Measurements from ENCODE around the gene IRF2BP2.
"Not testable (repeated sequence)": the region's sequence is repeated elsewhere in the genome, so short reads cannot be mapped to it uniquely, and the experiment has no call there.

Gene IRF2BP2

DNA sequence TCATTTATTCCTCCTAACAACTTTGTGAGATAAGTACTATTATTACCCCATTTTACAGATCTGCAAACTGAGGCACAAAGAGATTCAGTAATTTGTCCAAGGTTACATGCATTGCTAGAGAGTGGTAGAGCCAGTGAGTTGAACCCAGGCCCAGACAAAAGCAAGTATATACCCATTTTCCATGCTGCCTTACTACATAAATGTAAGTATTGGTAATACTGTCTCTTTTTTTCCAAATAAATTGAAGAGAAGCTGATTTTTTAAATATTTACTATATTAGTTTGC is 33.8 kb upstream of the IRF2BP2 start:
- no peak overlapping the region for H3K4me3 ChIP-seq (ENCODE audit: low read depth, low read length)
- TF ChIP-seq, protein P1, sequence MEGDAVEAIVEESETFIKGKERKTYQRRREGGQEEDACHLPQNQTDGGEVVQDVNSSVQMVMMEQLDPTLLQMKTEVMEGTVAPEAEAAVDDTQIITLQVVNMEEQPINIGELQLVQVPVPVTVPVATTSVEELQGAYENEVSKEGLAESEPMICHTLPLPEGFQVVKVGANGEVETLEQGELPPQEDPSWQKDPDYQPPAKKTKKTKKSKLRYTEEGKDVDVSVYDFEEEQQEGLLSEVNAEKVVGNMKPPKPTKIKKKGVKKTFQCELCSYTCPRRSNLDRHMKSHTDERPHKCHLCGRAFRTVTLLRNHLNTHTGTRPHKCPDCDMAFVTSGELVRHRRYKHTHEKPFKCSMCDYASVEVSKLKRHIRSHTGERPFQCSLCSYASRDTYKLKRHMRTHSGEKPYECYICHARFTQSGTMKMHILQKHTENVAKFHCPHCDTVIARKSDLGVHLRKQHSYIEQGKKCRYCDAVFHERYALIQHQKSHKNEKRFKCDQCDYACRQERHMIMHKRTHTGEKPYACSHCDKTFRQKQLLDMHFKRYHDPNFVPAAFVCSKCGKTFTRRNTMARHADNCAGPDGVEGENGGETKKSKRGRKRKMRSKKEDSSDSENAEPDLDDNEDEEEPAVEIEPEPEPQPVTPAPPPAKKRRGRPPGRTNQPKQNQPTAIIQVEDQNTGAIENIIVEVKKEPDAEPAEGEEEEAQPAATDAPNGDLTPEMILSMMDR (IDR thresholded peaks at IDR 0.05; ENCODE audit: low read depth, low read length): no peak

DNA sequence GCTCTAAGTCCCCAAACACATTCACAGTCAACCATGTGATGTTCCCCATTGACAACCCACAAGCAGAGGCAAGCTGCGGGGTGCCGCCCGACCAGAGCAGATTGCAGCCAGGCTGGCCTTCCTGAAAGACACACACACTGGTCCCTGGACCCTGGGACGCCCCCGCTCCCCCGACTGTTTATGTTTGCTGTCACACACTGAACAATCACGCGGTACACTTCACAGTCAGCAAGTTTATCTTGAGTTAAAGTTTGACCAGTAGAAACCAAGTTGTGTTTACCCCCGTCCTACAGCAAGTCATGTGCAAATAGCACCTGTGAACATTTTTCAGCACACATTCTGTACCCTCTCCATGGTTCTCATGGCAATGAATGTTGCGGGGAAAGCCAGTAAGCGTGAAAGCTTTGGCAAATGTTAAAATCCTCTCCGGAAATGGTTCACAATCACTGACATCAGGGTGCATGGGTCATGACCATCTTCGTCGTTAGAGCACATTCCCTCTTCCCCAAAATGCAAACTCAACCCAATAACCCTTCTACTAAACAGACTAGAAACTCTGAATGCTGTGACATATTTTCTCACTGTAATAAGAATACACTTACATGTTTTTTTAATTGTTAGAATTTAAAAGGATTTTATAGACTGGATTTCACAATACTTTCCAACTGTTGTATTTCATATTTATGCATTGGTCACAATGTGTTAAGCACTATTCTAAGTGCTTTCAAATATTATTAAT is 33.3 kb upstream of the IRF2BP2 start:
- TF ChIP-seq, protein P1 (IDR thresholded peaks at IDR 0.05; ENCODE audit: low read depth, low read length): no peak
- H3K4me3 ChIP-seq (ENCODE audit: low read depth, low read length): no peak overlapping the region

- TF ChIP-seq, protein P1 (IDR thresholded peaks at IDR 0.05; ENCODE audit: low read depth, low read length): no peak
These were observed 32.5 kb upstream of the IRF2BP2 start for GRCh38 chr1:234642428-234642827.

DNA sequence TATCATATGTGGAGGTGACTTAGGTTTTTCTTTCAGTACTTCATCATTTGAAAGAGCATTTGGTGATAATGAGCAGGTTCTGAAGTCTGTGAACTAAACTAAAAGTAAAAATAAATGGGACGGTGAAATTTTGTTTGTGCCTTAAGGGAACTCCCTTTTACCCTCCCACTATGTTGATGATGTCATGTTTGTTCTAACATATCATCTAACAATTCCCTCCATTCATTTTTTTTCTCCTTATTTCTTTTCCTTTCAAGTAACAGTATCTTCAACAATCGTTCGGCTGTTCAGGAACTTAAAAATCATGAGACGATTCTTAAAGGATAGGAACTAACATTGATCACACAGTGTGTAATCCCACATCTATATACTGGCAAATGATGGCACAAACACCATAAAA is 30.0 kb upstream of the IRF2BP2 start:
- H3K4me3 ChIP-seq (ENCODE audit: low read depth, low read length): no peak overlapping the region
- TF ChIP-seq, protein P1 (IDR thresholded peaks at IDR 0.05; ENCODE audit: low read depth, low read length): no peak

More at GRCh38 chr1:234642428-234642827, 32.5 kb upstream of the IRF2BP2 start:
- no peak overlapping the region for H3K4me3 ChIP-seq (ENCODE audit: low read depth, low read length)

- TF ChIP-seq, protein P1 (IDR thresholded peaks at IDR 0.05; ENCODE audit: low read depth, low read length): no peak
- no peak overlapping the region for H3K4me3 ChIP-seq (ENCODE audit: low read depth, low read length)
These were observed 29.1 kb upstream of the IRF2BP2 start for GRCh38 chr1:234638832-234639799.

DNA sequence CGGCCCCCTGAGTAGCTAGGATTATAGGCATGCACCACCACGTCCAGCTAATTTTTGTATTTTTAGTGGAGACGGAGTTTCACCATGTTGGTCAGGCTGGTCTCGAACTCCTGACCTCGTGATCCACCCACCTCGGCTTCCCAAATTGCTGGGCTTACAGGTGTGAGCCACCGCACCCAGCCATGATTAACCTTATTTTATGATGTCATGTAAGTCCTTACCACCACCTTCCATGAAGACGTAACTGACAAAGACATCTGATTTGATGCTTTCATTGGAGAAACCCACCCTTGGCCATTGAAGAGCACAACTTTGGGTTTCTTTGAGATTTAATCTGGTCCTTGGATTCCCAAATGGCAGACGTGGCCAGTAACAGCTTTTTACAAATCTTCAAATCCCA is 24.9 kb upstream of the IRF2BP2 start:
- not testable (repeated sequence) for H3K4me3 ChIP-seq (ENCODE audit: low read depth, low read length)

DNA sequence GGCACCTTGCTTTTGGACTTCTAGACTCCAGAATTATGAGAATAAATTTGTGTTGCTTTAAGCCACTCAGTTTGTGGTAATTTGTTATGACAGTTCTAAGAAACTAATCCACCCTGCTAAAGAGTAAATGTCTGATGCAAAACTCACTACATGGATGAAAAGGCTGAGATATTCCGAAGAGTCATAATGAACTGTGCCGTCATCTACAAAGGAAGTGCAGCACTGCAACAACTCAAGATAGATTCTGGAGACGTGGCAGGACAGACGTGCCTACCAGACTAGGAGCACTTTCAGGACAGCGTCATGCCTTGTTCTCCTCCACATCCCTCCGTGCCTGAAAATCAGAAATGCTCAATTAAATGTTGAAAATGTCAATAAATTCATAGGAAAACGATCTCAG is 24.4 kb upstream of the IRF2BP2 start:
- no peak overlapping the region for H3K4me3 ChIP-seq (ENCODE audit: low read depth, low read length)
- TF ChIP-seq, protein P1 (IDR thresholded peaks at IDR 0.05; ENCODE audit: low read depth, low read length): no peak

Measured in WI38 (cell line).